Kidney (tissue), 14 donors: ENCODE measurements around the gene TMEM237. TPM values are rescaled to one million over a fixed set of nuclear protein-coding genes. Genes with fewer than 3 reads are reported as not detected.

Experiments used
- DNase-seq, 5 donors: peaks; one replicate each; pipeline ENCODE4 v3.0.0-alpha.2; 2013 to 2020
- FAIRE-seq: peaks from 2 replicates; lab custom pipeline; 2012; peaks lifted over from hg19 to GRCh38; lab: Jason Lieb, UNC
- H3K27ac ChIP-seq, 2 donors: one replicate each; pipeline ENCODE4 v1.7.0; 2013; ENCODE audit warnings: low read depth in 2 of 2, low read length in 2 of 2, inconsistent platforms in 1 of 2
- H3K27me3 ChIP-seq: one replicate; pipeline ENCODE4 v1.7.1; 2013; ENCODE audit warnings: low read length, inconsistent platforms; ENCODE audit not compliant: control insufficient read depth, insufficient read depth
- H3K36me3 ChIP-seq, 3 donors: one replicate each; pipeline versions ENCODE4 v1.7.0 to v1.7.1; 2013; ENCODE audit warnings: low read length in 3 of 3, control low read depth in 1 of 3, inconsistent platforms in 1 of 3; ENCODE audit not compliant: insufficient read depth in 3 of 3, control insufficient read depth in 2 of 3
- H3K4me1 ChIP-seq, 3 donors: one replicate each; pipeline versions ENCODE4 v1.7.0 to v1.7.1; 2013; ENCODE audit warnings: low read length in 3 of 3, inconsistent platforms in 1 of 3, low read depth in 1 of 3; ENCODE audit not compliant: control insufficient read depth in 2 of 3, insufficient read depth in 2 of 3
- H3K4me3 ChIP-seq, 3 donors: one replicate each; pipeline versions ENCODE4 v1.7.0 to v1.8.1; 2013; ENCODE audit warnings: low read length in 3 of 3, control low read depth in 1 of 3, inconsistent platforms in 1 of 3
- H3K9ac ChIP-seq, 3 donors: one replicate each; pipeline versions ENCODE4 v1.7.0 to v1.7.1; 2013; ENCODE audit warnings: low read length in 3 of 3, control low read depth in 1 of 3, inconsistent platforms in 1 of 3
- H3K9me3 ChIP-seq, 3 donors: one replicate each; pipeline versions ENCODE4 v1.7.0 to v1.7.1; 2013; ENCODE audit warnings: low read length in 3 of 3, control low read depth in 1 of 3, inconsistent platforms in 1 of 3; ENCODE audit not compliant: control insufficient read depth in 2 of 3, insufficient read depth in 1 of 3
- CTCF ChIP-seq: IDR thresholded peaks from 3 replicates; pipeline ENCODE4 v1.5.1; 2012; ENCODE audit warnings: mild to moderate bottlenecking, moderate library complexity, borderline replicate concordance; ENCODE audit not compliant: insufficient read depth; ENCODE audit errors: extremely low read depth
- intact Hi-C: fragments of 100-400 bp; cut with DNase I; formaldehyde crosslinking; loops from one replicate; pipeline ENCODE4 v1.11.1; 2022
- polyA plus RNA-seq: library from polyadenylated mRNA; stranded (reverse); fragments of 350-450 nt; fragmentation: Illumina TruSeq; extraction: RNeasy Lipid Tissue Mini Kit (QIAGEN cat#74804); gene quantifications from one replicate; pipeline ENCODE4 v1.2.3, GENCODE V29; 2014; ENCODE audit warnings: low read depth, low replicate concordance; ENCODE audit not compliant: insufficient read depth
- total RNA-seq: library from RNA; stranded (reverse); fragmentation: NEBNext Ultra II Directional; extraction: Animal tissue kit (Norgen Biotek cat#: 25700); gene quantifications from one replicate; pipeline ENCODE4 v1.2.1, GENCODE V29; 2021
- donor health status: control.
- donor health status: control.
- donor health status: control.
- donor health status: control.
- donor health status: control.
- donor health status: DM: yes; HTN: yes; CAD: no.
- donor health status: Normal renal cell carcinoma (clear cell type).

The TMEM237 gene
- total and polyA plus RNA-seq, 2 donors from 2014 or later, result 10.7 to 14.9 TPM

GRCh38 chr2:201656102-201656501, 12.8 kb upstream of the TMEM237 start:
- Histone ChIP-seq H3K27ac (no peak overlapping the region), H3K4me3 (no peak overlapping the region), H3K36me3 (no peaks in the 10 kb centered on the region), H3K4me1 (no peaks in the 10 kb centered on the region), H3K9ac (no peak overlapping the region), H3K27me3 (no peaks in the 10 kb centered on the region), H3K9me3 (no peaks in the 10 kb centered on the region)
- TF ChIP-seq CTCF, result no peak
- no peak for DNase-seq
- intact Hi-C loops, result no loop called here
- FAIRE-seq, result no peak

GRCh38 chr2:201654616-201655384, 11.5 kb upstream of the TMEM237 start:
- H3K27me3 ChIP-seq, result no peaks in the 10 kb centered on the region
- FAIRE-seq (no peak), DNase-seq (no peak)
- no peak overlapping the region for H3K9ac ChIP-seq
- TF ChIP-seq CTCF, result no peak
- H3K36me3 ChIP-seq, result no peaks in the 10 kb centered on the region
- H3K9me3 ChIP-seq, result no peaks in the 10 kb centered on the region
- no peak overlapping the region for H3K4me3 ChIP-seq
- H3K4me1 ChIP-seq, result no peaks in the 10 kb centered on the region
- intact Hi-C loops, result no loop called here
- H3K27ac ChIP-seq, result no peak overlapping the region

GRCh38 chr2:201653221-201653620, 9.9 kb upstream of the TMEM237 start:
- no peak for TF ChIP-seq CTCF
- Histone ChIP-seq H3K9ac (no peak overlapping the region), H3K9me3 (no peaks in the 10 kb centered on the region), H3K4me1 (no peaks in the 10 kb centered on the region), H3K27me3 (no peaks in the 10 kb centered on the region), H3K4me3 (no peak overlapping the region), H3K36me3 (no peaks in the 10 kb centered on the region), H3K27ac (no peak overlapping the region)
- intact Hi-C loops, result no loop called here
- DNase-seq (no peak), FAIRE-seq (no peak)
